HG02885 (cell line): ENCODE measurements around the gene AK8.
"Not testable (repeated sequence)": the region's sequence is repeated elsewhere in the genome, so short reads cannot be mapped to it uniquely, and the experiment has no call there.

Experiments
- ATAC-seq: cut with Tn5 transposase; IDR thresholded peaks from one replicate; pipeline ENCODE4 v1.9.1; 2021; ENCODE audit warnings: mild to moderate bottlenecking; ENCODE audit not compliant: unreplicated experiment, poor library complexity

Gene AK8

DNA sequence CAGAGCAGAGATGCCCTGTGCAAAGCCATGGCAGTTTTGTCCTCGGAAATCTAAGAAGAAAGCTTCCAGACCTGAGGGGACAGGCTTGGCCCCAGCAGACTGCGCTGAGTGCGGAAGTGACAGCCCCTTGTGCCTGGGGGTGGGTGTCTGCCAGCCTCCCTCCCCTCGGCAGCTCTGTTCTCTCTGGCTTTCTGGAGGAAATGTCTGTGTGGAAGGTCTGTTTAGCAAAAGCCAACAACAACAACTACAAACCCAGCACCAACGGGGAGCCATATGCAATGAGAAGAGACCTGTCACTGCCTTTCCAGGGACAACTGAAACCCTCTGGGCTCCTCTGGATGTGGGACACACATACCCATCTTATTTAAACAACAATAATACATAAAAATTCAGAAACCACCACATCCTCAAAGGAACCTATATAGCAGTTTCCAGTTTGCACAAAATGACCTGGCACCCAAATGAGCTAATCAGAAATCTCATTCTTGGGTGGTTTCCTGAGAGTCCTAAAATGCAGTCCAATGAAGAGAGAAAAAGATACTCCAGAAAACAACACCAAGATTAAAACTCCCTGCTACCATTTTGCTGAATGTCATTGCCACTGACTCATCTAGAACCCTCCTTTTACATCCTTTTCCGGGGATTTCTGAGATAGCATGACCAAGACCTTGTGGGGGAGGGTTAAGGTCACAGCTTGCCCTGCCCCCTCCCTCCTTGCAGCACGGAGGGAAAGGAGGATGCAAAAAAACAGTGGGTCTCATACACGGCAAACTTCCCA is 97.7 kb downstream of the AK8 start:
- no peak for ATAC-seq

DNA sequence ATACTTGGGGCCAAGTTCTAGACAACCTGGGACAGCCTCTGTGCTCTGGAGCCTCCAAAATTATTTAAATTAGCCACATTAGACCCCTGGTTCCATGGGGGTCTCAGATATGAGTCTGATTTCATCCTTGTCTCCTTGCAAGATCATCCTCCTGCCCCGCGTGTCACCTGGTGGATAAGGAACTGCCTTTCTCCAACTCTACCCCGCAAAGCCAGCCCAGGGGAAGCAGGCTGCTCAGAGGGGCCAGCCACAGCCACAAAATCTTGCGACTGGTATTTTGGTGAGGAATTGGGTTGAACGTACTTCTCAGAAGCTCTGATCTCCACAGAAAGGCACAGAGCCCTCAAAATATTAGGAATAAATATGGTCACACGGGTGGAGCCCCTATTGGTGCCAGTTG is 101.2 kb downstream of the AK8 start:
- no peak for ATAC-seq

GRCh38 chr9:132776268-132776667 is 101.8 kb downstream of the AK8 start:
- ATAC-seq, result no peak

- no peak for ATAC-seq
Observed at GRCh38 chr9:132775720-132776119, 102.4 kb downstream of the AK8 start.

- no peak for ATAC-seq
Observed at GRCh38 chr9:132774886-132775285, 103.2 kb downstream of the AK8 start.

GRCh38 chr9:132773764-132774339 is 104.2 kb downstream of the AK8 start:
- ATAC-seq, result no peak

GRCh38 chr9:132773093-132773492 is 105.0 kb downstream of the AK8 start:
- no peak for ATAC-seq

GRCh38 chr9:132771752-132772151 is 106.3 kb downstream of the AK8 start:
- not testable (repeated sequence) for ATAC-seq

GRCh38 chr9:132770770-132771310 is 107.2 kb downstream of the AK8 start:
- ATAC-seq, result no peak

- peak; percentile 58 for ATAC-seq
Observed at GRCh38 chr9:132769906-132770769, 107.9 kb downstream of the AK8 start.

GRCh38 chr9:132768932-132769905 is 108.9 kb downstream of the AK8 start:
- ATAC-seq, result peak; percentile 46

GRCh38 chr9:132763574-132763973 is 114.5 kb downstream of the AK8 start:
- ATAC-seq, result no peak

GRCh38 chr9:132762896-132763295 is 115.2 kb downstream of the AK8 start:
- no peak for ATAC-seq

DNA sequence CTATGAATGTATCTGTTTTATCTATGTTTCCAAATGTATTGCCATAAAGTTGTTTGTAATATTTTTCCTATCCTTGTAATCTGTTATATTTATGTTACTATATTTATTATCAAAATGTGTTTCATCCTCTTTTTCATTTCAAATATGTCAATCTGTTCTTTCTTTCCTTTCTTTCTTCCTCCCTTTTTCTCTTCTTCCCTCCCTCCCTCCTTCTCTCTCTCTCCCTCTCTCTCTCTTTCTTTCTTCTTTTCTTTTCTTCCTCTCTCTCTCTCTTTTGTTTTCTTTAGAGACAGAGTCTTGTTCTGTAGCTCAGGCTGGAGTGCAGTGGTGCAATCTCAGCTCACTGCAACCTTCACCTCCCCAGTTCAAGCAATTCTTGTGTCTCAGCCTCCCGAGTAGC is 116.5 kb downstream of the AK8 start:
- ATAC-seq, result no peak

DNA sequence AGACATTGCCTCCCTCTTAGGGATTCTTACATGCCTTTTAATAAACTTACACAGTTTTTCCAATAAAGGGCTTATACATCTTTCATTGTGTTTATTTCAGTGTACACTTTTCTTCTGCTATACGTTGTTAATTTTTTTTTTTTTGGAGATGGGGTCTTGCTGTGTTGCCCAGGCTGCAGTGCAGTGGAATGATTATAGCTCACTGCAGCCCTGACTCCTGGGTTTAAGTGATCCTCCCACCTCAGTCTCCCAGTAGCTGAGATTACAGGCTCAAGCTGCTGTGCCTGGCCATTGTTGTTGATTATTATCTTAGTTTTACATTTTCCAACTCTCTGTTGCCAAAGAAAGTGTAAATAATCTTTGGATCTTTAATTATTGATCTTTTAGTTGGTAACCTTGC is 118.0 kb downstream of the AK8 start:
- no peak for ATAC-seq

GRCh38 chr9:132757016-132757415 is 121.1 kb downstream of the AK8 start:
- ATAC-seq, result no peak

GRCh38 chr9:132756214-132756845 is 121.8 kb downstream of the AK8 start:
- no peak for ATAC-seq

DNA sequence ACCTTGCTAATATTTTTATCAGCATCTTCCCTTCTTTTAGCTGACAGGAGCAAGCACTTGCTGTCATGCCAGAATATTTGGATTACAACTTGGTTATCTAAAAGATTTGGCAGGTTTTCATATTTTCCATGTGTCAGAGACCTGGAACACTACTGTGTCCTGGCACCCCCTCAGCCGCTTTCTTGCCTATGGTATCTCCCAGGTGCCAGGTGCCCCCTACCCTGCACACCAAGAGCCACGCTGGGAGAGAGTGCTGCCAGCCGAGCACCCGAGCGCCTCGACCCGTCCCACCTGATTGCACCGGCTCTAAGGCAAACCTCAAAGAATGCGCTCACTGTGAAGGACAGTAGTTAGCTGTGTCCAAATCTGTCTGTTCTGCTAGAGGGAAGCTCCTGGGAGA is 123.0 kb downstream of the AK8 start:
- no peak for ATAC-seq

- ATAC-seq, result no peak
Observed at GRCh38 chr9:132754236-132754635, 123.8 kb downstream of the AK8 start.

GRCh38 chr9:132753593-132753880 is 124.5 kb downstream of the AK8 start:
- no peak for ATAC-seq
